Gastrocnemius medialis (tissue), 4 donors: ENCODE measurements around the gene FASTKD3.

ENCODE experiments used
- POLR2A ChIP-seq, 2 donors: fragments of 450-650 bp; IDR thresholded peaks; one replicate each; pipeline ENCODE4 v1.6.1; 2017; ENCODE audit warnings: antibody characterized with exemption in 2 of 2, mild to moderate bottlenecking in 2 of 2, moderate library complexity in 2 of 2
- TF ChIP-seq, protein P1 (sequence below), 5 experiments: fragments of 450-650 bp in 3 of 5; fragments of 200-600 bp in 2 of 5; sonication (generic) in 2 of 5; IDR thresholded peaks in 4 of 5; conservative IDR thresholded peaks in 1 of 5; 1 replicate in 4 of 5; 2 replicates in 1 of 5; pipeline ENCODE4 v1.5.1; 2016 to 2019; ENCODE audit warnings: antibody characterized with exemption in 5 of 5, mild to moderate bottlenecking in 3 of 5, moderate library complexity in 3 of 5

DNA sequence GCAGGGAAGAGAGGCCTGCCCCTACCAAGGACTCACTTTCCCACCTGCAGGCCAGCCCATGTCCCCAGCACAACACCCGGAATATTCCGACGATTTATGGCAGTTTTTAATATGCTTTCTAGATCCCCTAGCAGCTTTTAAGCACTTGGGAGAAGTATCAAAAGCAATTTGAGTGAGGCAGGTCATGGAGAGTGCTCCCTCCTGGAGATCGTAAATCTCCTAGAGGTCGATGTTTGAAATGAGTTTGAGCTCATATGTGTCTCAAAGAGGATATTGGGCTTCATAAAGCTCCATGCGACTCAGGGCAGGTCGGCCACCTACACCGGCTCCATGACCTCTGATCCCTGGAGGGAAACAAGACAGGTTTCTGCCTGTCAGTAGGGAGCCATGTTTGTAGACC is 45.2 kb downstream of the FASTKD3 start:
- TF ChIP-seq, protein P1, sequence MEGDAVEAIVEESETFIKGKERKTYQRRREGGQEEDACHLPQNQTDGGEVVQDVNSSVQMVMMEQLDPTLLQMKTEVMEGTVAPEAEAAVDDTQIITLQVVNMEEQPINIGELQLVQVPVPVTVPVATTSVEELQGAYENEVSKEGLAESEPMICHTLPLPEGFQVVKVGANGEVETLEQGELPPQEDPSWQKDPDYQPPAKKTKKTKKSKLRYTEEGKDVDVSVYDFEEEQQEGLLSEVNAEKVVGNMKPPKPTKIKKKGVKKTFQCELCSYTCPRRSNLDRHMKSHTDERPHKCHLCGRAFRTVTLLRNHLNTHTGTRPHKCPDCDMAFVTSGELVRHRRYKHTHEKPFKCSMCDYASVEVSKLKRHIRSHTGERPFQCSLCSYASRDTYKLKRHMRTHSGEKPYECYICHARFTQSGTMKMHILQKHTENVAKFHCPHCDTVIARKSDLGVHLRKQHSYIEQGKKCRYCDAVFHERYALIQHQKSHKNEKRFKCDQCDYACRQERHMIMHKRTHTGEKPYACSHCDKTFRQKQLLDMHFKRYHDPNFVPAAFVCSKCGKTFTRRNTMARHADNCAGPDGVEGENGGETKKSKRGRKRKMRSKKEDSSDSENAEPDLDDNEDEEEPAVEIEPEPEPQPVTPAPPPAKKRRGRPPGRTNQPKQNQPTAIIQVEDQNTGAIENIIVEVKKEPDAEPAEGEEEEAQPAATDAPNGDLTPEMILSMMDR (IDR thresholded peaks at IDR 0.05 in 4 of 5, conservative IDR thresholded peaks at IDR 0.05 in 1 of 5) = no peak
- TF ChIP-seq POLR2A (IDR thresholded peaks at IDR 0.05) = no peak
